A549 treated with AZD9567 at 1 μM for 4 hours (cell line): ENCODE measurements around the gene COX6A1. TPM values are rescaled to one million over a fixed set of nuclear protein-coding genes. Genes with fewer than 3 reads are reported as not detected.

Source experiments
- total RNA-seq: library from RNA; stranded (reverse); fragments of 200-300 nt; extraction: Qiagen RNA extraction; gene quantifications from 5 replicates; pipeline ENCODE4 v1.2.3, GENCODE V29; 2022; ENCODE audit not compliant: insufficient read depth

COX6A1 gene
- total RNA-seq: 761 to 881 TPM (median 868 TPM) in 5 replicates

DNA sequence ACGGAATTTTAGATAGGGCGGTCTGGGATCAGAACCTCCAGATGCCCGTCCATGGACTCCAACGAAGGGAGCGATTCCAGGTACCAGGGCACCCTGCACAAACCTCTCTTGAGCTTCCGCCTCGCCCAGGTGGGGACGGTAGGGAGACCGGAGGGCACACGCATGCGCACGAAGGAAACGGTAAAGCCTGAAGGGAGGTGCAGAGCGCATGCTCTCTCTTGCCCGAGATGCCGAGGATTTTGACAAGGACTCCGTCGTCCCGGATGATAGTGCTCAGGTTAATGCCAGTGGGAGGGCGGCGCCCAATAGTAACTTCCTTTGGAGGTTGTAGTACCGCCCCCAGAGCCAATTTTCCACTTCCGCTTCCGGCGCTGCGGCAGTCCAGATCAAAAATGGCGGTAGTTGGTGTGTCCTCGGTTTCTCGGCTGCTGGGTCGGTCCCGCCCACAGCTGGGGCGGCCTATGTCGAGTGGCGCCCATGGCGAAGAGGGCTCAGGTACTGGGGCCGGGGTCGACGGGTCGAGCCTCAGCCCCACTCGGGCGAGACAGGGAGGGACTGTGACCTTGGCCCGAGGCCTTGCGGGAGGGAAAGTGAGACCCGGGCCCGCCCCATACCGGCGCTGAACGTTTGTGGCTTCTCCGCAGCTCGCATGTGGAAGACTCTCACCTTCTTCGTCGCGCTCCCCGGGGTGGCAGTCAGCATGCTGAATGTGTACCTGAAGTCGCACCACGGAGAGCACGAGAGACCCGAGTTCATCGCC lies at the start of gene COX6A1:
COX6A1 (plus strand) TSS at position 379 of the 760 bp plus-strand sequence; CDS start at position 393, 14 bp downstream.

DNA sequence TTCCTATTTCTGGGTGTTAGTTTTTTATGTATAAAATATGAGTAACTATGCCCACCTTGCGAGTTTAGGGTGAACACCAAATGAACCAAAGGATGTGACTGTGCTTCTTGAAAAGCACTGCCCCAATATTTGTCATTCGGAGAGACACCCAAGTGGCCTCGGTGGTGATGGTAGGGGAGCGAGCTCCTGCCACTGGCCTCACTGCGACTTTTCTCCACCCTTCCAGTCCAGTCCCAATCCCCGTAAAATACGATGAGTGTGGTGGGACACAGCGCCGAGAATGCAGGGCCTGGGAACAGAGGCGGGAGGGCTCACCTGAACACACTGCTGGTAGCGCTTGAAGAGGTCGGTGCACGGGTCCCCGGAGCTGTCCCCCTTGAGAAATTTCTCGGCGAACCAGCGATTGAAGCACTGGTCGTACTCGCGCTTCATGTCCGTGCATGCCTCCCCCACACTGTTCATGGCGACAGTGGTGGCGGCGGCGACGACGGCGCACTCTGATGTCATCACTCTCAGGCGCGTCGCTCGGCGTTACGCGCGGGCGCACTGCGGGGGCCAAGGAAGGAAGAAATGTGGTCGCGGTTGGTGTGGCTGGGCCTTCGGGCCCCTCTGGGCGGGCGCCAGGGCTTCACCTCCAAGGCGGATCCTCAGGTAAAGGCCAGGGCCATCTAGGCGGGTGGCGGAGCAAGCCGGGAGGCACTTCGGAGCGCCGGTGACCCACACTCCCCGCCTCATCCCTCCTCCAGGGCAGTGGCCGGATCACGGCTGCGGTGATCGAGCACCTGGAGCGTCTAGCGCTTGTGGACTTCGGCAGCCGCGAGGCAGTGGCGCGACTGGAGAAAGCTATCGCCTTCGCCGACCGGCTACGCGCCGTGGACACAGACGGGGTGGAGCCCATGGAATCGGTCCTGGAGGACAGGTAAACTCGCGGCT lies 8.3 kb downstream of the COX6A1 start, which contains the start of the genes GATC and TRIAP1:
GATC (plus strand) TSS at position 534 of the 933 bp plus-strand sequence; CDS start at position 571, 37 bp downstream.
TRIAP1 (minus strand) TSS at position 474 of the 933 bp plus-strand sequence; CDS start at position 462, 12 bp downstream.

DNA sequence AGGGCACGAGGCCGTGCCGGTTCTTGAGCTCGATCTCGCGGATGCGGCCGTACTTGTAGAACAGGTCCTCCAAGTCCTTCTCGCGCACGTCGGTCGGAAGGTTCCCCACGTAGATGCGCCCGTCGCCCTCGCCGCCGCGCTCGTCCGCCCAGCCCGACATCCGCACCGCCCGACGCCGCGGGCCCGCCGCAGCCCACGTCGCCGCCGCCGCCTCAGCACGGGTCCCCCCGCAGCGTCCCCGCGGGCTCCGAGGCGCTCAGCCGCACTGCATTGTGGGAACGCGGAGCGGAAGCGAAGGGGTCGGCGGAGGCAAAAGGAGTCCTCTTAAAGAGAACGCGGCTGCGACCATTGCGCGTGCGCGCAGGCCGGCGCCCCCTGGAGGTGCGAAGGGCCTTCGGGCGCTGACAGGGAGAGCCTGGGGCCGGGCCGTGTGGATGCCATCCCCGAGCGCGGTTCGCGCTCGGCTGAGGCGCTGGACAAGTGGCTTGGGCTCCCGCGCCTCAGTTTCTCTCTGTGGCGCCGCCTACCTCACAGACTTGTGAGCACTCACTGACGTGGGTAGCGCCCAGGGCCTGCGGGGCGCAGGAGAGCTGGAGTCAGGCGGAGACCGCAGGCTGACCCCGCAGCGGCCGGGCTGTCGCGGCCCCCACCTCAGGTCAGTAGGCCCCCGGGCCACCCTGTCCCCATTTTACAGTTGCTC lies 31.7 kb downstream of the COX6A1 start, which contains the start of gene SRSF9:
SRSF9 (minus strand) TSS at position 299 of the 700 bp plus-strand sequence; CDS start at position 160, 139 bp downstream.

Other genes starting within 250 kb of the COX6A1 start
- 53.4 to 73.4 TPM (median 56.7 TPM) in 5 replicates for gene GCN1, start 243.4 kb upstream of the COX6A1 start, total RNA-seq
- gene RPLP0, start 237.0 kb upstream of the COX6A1 start, total RNA-seq: 3,597 to 4,224 TPM (median 3,618 TPM) in 5 replicates
- gene PXN, start 172.4 kb upstream of the COX6A1 start, total RNA-seq: 178 to 217 TPM (median 192 TPM) in 5 replicates
- 13.6 TPM in 1 of 5 replicates, not detected in the others for gene RNU4-2, start 146.2 kb upstream of the COX6A1 start, total RNA-seq
- gene RNU4-1, start 144.9 kb upstream of the COX6A1 start, total RNA-seq: not detected in 5 replicates
- 0.83 to 1.1 TPM (median 0.99 TPM) in 4 of 5 replicates, not detected in the other for gene SIRT4, start 135.8 kb upstream of the COX6A1 start, total RNA-seq
- not detected in 5 replicates for gene PLA2G1B, start 110.3 kb upstream of the COX6A1 start, total RNA-seq
- gene MSI1, start 68.9 kb upstream of the COX6A1 start, total RNA-seq: 1.0 to 1.1 TPM (median 1.1 TPM) in 4 of 5 replicates, not detected in the other
- 72.5 to 78.7 TPM (median 73.7 TPM) in 5 replicates for gene TRIAP1, start 8.3 kb downstream of the COX6A1 start, total RNA-seq
- 20.8 to 28.5 TPM (median 25.1 TPM) in 5 replicates for gene GATC, start 8.3 kb downstream of the COX6A1 start, total RNA-seq
- gene SRSF9, start 31.6 kb downstream of the COX6A1 start, total RNA-seq: 155 to 217 TPM (median 207 TPM) in 5 replicates
- gene DYNLL1, start 58.0 kb downstream of the COX6A1 start, total RNA-seq: 639 to 706 TPM (median 667 TPM) in 5 replicates
- 25.7 to 35.3 TPM (median 27.4 TPM) in 5 replicates for gene COQ5, start 91.0 kb downstream of the COX6A1 start, total RNA-seq
- gene RNF10, start 96.2 kb downstream of the COX6A1 start, total RNA-seq: 93.7 to 205 TPM (median 102 TPM) in 5 replicates
- 54.6 to 62.8 TPM (median 56.8 TPM) in 5 replicates for gene POP5, start 143.3 kb downstream of the COX6A1 start, total RNA-seq
- 0.11 to 0.35 TPM (median 0.28 TPM) in 4 of 5 replicates, not detected in the other for gene CABP1, start 202.5 kb downstream of the COX6A1 start, total RNA-seq
- gene MLEC, start 249.0 kb downstream of the COX6A1 start, total RNA-seq: 80.2 to 99.7 TPM (median 87.2 TPM) in 5 replicates